RWPE1 (cell line): ENCODE data around the gene VWA8.

Source experiments
- CTCF ChIA-PET: fragments of 350-600 bp; sonication (Branson Sonifier 250); formaldehyde crosslinking; extraction: SDS; loops from one replicate; lab custom pipeline; 2021; lab: Yijun Ruan, JAX
- POLR2A ChIA-PET: fragments of 400-600 bp; formaldehyde crosslinking; extraction: SDS; loops from one replicate; lab custom pipeline; 2020; ENCODE audit warnings: antibody characterized with exemption; ENCODE audit not compliant: low non-redundant PET; lab: Yijun Ruan, JAX
- DNase-seq: peaks from one replicate; pipeline ENCODE4 v3.0.0; 2012; ENCODE audit warnings: low spot score
- H3K27ac ChIP-seq: fragments of 450-650 bp; 2 replicates; pipeline ENCODE4 v1.5.1; 2017
- TF ChIP-seq, protein P1 (sequence below): fragments of 450-650 bp; conservative IDR thresholded peaks from 2 replicates; pipeline ENCODE4 v1.5.1; 2017; ENCODE audit warnings: low read depth, mild to moderate bottlenecking

The VWA8 gene

DNA sequence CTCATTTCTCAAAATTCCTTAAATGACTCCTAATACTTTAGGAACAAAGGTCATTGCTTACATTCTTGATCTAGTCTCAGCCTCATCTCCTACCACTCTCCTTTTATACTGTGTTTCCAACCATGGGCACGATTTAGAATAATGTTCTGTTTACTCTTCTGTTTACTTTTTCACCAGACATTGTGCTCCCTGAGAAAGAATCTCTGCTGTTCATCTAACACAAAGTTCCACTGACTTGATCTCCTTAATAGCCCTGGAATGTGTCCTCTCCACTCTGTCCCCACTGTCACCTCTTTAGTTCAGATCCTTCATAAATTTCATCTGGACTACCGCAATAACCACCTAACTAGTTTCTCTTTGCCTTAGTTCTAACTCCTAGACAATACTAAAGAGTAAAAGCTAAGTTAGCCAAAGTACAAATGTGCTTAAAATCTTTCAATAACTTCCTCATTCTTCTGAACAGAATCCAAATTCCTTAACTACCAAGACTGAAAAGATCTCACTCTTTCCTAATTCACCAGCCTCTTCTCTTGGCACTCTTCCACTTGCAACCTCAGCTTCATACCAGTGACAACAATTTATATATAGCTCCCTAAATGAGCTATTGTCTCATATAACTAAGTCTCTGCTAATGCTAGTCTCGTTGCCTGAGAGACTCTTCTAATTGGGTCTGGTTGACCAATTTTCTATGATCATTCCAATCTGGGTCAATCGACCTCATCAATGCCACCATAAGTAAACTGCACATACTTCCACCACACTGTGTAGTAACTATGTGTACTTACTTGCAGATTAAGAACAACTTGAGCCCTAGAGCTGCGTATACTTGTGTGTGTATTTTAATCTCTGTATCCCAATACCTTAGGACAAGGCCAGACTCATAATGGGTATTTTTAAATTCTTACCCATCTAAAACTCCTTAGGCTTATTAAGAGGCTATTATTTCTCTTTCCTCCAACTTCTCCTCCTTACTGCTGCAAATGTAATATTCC is 179.9 kb downstream of the VWA8 start:
- DNase-seq = no peak
- TF ChIP-seq, protein P1, sequence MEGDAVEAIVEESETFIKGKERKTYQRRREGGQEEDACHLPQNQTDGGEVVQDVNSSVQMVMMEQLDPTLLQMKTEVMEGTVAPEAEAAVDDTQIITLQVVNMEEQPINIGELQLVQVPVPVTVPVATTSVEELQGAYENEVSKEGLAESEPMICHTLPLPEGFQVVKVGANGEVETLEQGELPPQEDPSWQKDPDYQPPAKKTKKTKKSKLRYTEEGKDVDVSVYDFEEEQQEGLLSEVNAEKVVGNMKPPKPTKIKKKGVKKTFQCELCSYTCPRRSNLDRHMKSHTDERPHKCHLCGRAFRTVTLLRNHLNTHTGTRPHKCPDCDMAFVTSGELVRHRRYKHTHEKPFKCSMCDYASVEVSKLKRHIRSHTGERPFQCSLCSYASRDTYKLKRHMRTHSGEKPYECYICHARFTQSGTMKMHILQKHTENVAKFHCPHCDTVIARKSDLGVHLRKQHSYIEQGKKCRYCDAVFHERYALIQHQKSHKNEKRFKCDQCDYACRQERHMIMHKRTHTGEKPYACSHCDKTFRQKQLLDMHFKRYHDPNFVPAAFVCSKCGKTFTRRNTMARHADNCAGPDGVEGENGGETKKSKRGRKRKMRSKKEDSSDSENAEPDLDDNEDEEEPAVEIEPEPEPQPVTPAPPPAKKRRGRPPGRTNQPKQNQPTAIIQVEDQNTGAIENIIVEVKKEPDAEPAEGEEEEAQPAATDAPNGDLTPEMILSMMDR = no peak
- ChIA-PET POLR2A (no interaction called here), CTCF (interaction anchor here (0.6 kb wide), 1 partner anchor 1692 kb away, joined by 3 read pairs; no protein-coding TSS in a partner anchor)
- H3K27ac ChIP-seq = no peak overlapping the region

DNA sequence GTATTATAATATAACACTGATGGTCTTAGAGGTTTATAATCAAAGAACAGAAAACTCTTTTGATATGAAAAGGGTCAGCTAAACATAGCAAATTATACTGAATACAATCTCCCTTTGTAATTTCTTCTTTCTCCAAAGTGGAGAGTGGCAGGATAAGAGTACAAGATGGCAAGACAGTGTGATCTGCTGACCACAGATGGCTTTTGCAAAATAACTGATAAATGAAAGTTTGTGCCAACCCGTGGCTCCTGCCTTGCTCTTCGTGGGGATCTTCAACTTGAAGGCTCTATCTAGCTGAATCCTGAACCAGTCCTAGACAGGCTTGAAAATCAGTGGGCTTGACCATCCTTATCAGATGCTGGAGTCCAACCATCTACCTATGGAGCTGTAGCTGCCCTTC is 185.7 kb downstream of the VWA8 start:
- TF ChIP-seq, protein P1 = no peak
- no peak for DNase-seq
- no peak overlapping the region for H3K27ac ChIP-seq
- POLR2A ChIA-PET = no interaction called here
- CTCF ChIA-PET = no interaction called here

DNA sequence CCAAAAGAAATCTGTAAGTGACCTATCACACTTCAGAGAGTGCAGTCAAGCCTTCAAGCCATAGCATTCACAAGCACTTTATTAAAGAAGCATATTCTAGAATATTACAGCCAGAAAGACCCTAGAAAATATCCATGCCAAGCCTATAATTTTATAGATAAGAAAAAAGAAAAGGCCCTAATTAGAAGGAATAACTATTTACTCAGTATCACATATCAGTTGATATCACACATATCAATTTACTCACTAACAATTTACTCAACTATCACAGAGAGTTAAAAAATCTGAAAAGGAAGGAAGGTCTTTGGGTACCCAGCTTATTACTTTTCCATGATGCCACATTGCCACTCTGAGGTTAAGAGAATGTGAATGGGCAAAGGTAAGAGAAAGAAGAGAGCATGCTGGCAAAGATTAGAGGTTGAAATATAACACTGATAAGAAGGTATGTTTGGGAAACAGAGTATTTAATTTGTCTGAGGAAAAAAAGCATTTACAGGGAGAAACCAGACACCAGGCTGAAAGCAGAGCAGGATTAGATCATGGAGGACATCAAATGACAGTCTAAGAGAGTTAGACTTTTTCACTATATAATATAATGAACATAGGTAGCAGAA is 186.2 kb downstream of the VWA8 start:
- ChIA-PET POLR2A (no interaction called here), CTCF (interaction anchor here (0.7 kb wide), 1 partner anchor 190 kb away, joined by 4 read pairs; no protein-coding TSS in a partner anchor)
- H3K27ac ChIP-seq = no peak overlapping the region
- TF ChIP-seq, protein P1 = no peak
- no peak for DNase-seq

DNA sequence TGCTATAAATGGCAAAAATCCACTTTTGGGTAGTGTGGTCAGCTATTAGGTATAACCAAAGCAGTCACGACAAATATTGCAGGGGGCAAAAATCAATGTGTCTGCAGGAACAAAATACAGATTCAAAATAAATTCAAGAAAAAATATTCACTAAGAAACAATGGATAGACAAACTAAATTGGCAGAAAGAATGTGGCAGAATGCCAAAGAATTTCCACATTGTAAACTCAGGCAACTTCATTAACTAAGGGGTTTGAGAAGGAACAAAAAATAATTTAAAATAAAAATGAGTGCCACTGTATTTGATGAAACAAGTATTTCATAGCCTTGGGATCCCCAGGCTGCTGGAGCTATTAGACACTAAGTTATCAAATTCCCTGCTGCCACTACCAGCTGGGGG is 193.1 kb downstream of the VWA8 start:
- ChIA-PET POLR2A (no interaction called here), CTCF (no interaction called here)
- no peak for DNase-seq
- H3K27ac ChIP-seq = no peak overlapping the region
- TF ChIP-seq, protein P1 = no peak

DNA sequence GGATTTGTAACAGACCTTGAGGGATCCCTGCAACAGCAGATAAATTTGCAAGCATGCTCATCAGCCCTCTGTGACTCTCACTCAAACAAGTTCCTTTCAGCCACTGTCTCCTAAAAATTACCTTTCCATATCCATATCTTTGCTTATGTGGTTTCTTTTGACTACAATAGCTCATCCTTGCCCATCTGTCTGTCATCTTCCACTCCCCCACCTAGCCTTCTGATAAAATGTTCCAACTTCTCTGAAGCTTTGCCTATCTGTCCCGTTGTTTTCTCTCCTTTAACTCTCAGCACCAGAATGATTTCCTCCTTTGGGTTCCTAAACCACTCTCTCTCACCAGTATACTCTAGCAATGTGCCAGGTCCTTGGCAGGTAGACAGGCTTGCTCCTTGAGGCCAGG is 194.5 kb downstream of the VWA8 start:
- no peak for DNase-seq
- ChIA-PET POLR2A (no interaction called here), CTCF (no interaction called here)
- TF ChIP-seq, protein P1 = no peak
- no peak overlapping the region for H3K27ac ChIP-seq

DNA sequence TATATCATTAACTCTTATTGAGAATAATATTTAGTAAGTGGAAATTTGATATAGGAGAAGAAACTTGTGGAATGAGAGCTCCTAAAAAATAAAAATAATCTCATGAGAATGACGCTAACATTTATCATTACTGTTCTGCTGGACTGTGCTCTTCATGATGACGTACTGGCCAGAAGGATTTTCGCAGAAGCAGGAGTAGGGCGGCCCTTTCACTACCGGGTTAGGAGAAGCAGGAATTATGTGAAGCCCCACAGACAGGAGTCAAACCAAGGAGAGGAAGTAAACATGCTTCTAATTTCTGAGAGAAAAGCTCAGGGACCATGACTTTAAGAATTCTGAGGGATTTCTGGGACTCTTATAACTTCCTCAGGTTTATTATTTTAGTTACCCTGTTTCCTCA is 195.1 kb downstream of the VWA8 start:
- TF ChIP-seq, protein P1 = no peak
- H3K27ac ChIP-seq = no peak overlapping the region
- DNase-seq = no peak
- ChIA-PET POLR2A (interaction anchor here (0.6 kb wide), 1 partner anchor 1143 kb away, joined by 3 read pairs; no protein-coding TSS in a partner anchor), CTCF (no interaction called here)
